GM18951 (cell line): ENCODE measurements around the gene TNFAIP8L1.

Experiments used
- POLR2A ChIP-seq: IDR thresholded peaks from 4 replicates; pipeline ENCODE4 v1.6.1; 2011; ENCODE audit warnings: mild to moderate bottlenecking; ENCODE audit not compliant: insufficient read length, insufficient read depth; ENCODE audit errors: extremely low read depth
- in situ Hi-C: fragments of 300-500 bp; cut with MboI; formaldehyde crosslinking; loops from one replicate; pipeline ENCODE4 v1.12.0; 2022; ENCODE audit warnings: low sequenced_read_pairs, mixed read lengths, inconsistent platforms; ENCODE audit not compliant: unreplicated experiment

TNFAIP8L1 gene

GRCh38 chr19:4624733-4625362 lies 14.5 kb upstream of the TNFAIP8L1 start:
- in situ Hi-C loops = no loop called here

GRCh38 chr19:4633140-4633967 lies 6.0 kb upstream of the TNFAIP8L1 start:
- TF ChIP-seq POLR2A = no peak
- in situ Hi-C loops = no loop called here

More at GRCh38 chr19:4624733-4625362, 14.5 kb upstream of the TNFAIP8L1 start:
- TF ChIP-seq POLR2A = no peak

- in situ Hi-C loops = no loop called here
- no peak for TF ChIP-seq POLR2A
Measured at GRCh38 chr19:4635754-4636116, 3.6 kb upstream of the TNFAIP8L1 start.

GRCh38 chr19:4636151-4636717 lies 3.1 kb upstream of the TNFAIP8L1 start:
- TF ChIP-seq POLR2A = no peak
- in situ Hi-C loops = no loop called here

- in situ Hi-C loops = no loop called here
- no peak for TF ChIP-seq POLR2A
Measured at GRCh38 chr19:4636761-4637160, 2.6 kb upstream of the TNFAIP8L1 start.

GRCh38 chr19:4638317-4638716 lies 999 bp upstream of the TNFAIP8L1 start:
- in situ Hi-C loops = no loop called here
- no peak for TF ChIP-seq POLR2A

- in situ Hi-C loops = no loop called here
- TF ChIP-seq POLR2A = no peak
Measured at GRCh38 chr19:4639531-4640246, 373 bp downstream of the TNFAIP8L1 start.

- TF ChIP-seq POLR2A = no peak
- in situ Hi-C loops = no loop called here
Measured at GRCh38 chr19:4640247-4641000, 1.1 kb downstream of the TNFAIP8L1 start.

- no peak for TF ChIP-seq POLR2A
- in situ Hi-C loops = no loop called here
Measured at GRCh38 chr19:4641132-4641531, 1.8 kb downstream of the TNFAIP8L1 start.

- in situ Hi-C loops = no loop called here
- no peak for TF ChIP-seq POLR2A
Measured at GRCh38 chr19:4642625-4643024, 3.3 kb downstream of the TNFAIP8L1 start.

- in situ Hi-C loops = no loop called here
- no peak for TF ChIP-seq POLR2A
Measured at GRCh38 chr19:4645718-4646117, 6.4 kb downstream of the TNFAIP8L1 start.
